Endothelial cell of umbilical vein (primary cell): ENCODE measurements around the gene IL34. TPM values are rescaled to one million over a fixed set of nuclear protein-coding genes. Genes with fewer than 3 reads are reported as not detected.
A peak's percentile ranks its signal among the peaks of the same experiment; 100 is the strongest.

ENCODE experiments used
- BruUV-seq: library from RNA; stranded (reverse); fragments of 400-500 nt; replicated peaks from 2 replicates; lab custom pipeline; 2021; lab: Mats Ljungman, UMichigan
- CTCF ChIA-PET: fragments of 300-600, 350-600 bp; sonication (Branson Sonifier 250); formaldehyde crosslinking; loops from one replicate; lab custom pipeline; 2021; ENCODE audit warnings: antibody characterized with exemption, inconsistent platforms; lab: Charles Lee
- POLR2A ChIA-PET: fragments of 300-600, 350-600 bp; sonication (Branson Sonifier 250); formaldehyde crosslinking; loops from one replicate; lab custom pipeline; 2021; ENCODE audit warnings: antibody characterized with exemption, inconsistent platforms; lab: Charles Lee
- DNase-seq: peaks from one replicate; pipeline ENCODE4 v3.0.0-alpha.2; 2011; ENCODE audit warnings: low read depth, low spot score
- FAIRE-seq: peaks from 2 replicates; lab custom pipeline; 2011; peaks lifted over from hg19 to GRCh38; lab: Jason Lieb, UNC
- H2AFZ ChIP-seq: 2 replicates; pipeline ENCODE4 v1.6.0; 2012; ENCODE audit warnings: low read depth, low read length, control low read depth, inconsistent platforms
- H3K27ac ChIP-seq: 2 replicates; pipeline ENCODE4 v1.5.1; 2011; ENCODE audit warnings: low read depth, mild to moderate bottlenecking, control low read depth, low read length, moderate library complexity; ENCODE audit not compliant: insufficient read depth
- H3K27me3 ChIP-seq, 2 experiments: 2 replicates each; pipeline versions ENCODE4 v1.6.0 to v1.6.1; 2011; ENCODE audit warnings: low read length in 2 of 2, mixed read lengths in 1 of 2; ENCODE audit not compliant: control insufficient read depth in 2 of 2, insufficient read depth in 2 of 2
- H3K36me3 ChIP-seq, 2 experiments: 2 replicates in 1 of 2; 3 replicates in 1 of 2; pipeline ENCODE4 v1.5.1; 2011; ENCODE audit warnings: low read length in 2 of 2, mild to moderate bottlenecking in 1 of 2, moderate library complexity in 1 of 2; ENCODE audit not compliant: control insufficient read depth in 2 of 2, insufficient read depth in 2 of 2; ENCODE audit errors: extremely low read depth in 1 of 2
- H3K4me1 ChIP-seq: 3 replicates; pipeline ENCODE4 v1.5.1; 2011; ENCODE audit warnings: mild to moderate bottlenecking, low read length; ENCODE audit not compliant: control insufficient read depth, insufficient read depth; ENCODE audit errors: extremely low read depth
- H3K4me2 ChIP-seq: 2 replicates; pipeline ENCODE4 v1.6.1; 2011; ENCODE audit warnings: low read length, control low read depth, mixed read lengths; ENCODE audit not compliant: insufficient read depth
- H3K4me3 ChIP-seq, 3 experiments: fragments of 200-600 bp in 1 of 3; sonication (generic), shearing (Covaris generic) in 1 of 3; replicated peaks in 1 of 3; 2 replicates each; pipeline ENCODE4 v1.5.1; 2011 to 2016; ENCODE audit warnings: control low read depth in 3 of 3, low read length in 3 of 3, mild to moderate bottlenecking in 2 of 3, inconsistent platforms in 1 of 3, low read depth in 1 of 3, moderate library complexity in 1 of 3; ENCODE audit not compliant: insufficient read depth in 1 of 3
- H3K79me2 ChIP-seq: 2 replicates; pipeline ENCODE4 v1.6.0; 2012; ENCODE audit warnings: low read length, inconsistent platforms; ENCODE audit not compliant: control insufficient read depth, insufficient read depth
- H3K9ac ChIP-seq: replicated peaks from 2 replicates; pipeline ENCODE3; 2011; ENCODE audit warnings: low read length, control low read depth; ENCODE audit not compliant: insufficient read depth; ENCODE audit errors: extremely low read depth
- H3K9me1 ChIP-seq: replicated peaks from 3 replicates; pipeline ENCODE4 v1.6.0; 2011; ENCODE audit warnings: mild to moderate bottlenecking, low read length; ENCODE audit not compliant: control insufficient read depth, insufficient read depth; ENCODE audit errors: extremely low read depth
- H3K9me3 ChIP-seq: replicated peaks from 2 replicates; pipeline ENCODE4 v1.5.1; 2012; ENCODE audit warnings: low read length, inconsistent platforms; ENCODE audit not compliant: control insufficient read depth, insufficient read depth
- H4K20me1 ChIP-seq: replicated peaks from 2 replicates; pipeline ENCODE3; 2011; ENCODE audit warnings: mild to moderate bottlenecking, low read length; ENCODE audit not compliant: control insufficient read depth, insufficient read depth; ENCODE audit errors: extremely low read depth
- EZH2 ChIP-seq: IDR thresholded peaks from 2 replicates; pipeline ENCODE4 v1.6.1; 2012; ENCODE audit warnings: borderline replicate concordance, low read depth, mild to moderate bottlenecking, moderate library complexity, low read length, inconsistent platforms; ENCODE audit not compliant: severe bottlenecking
- FOS ChIP-seq: IDR thresholded peaks from 2 replicates; pipeline ENCODE4 v1.6.1; 2011; ENCODE audit warnings: mild to moderate bottlenecking, low read length, moderate library complexity, borderline replicate concordance; ENCODE audit not compliant: insufficient read depth
- GATA2 ChIP-seq: IDR thresholded peaks from 2 replicates; pipeline ENCODE4 v1.7.0; 2011; ENCODE audit warnings: low read depth, mild to moderate bottlenecking, moderate library complexity, mixed read lengths, low read length; ENCODE audit not compliant: insufficient read length, insufficient read depth
- JUN ChIP-seq: IDR thresholded peaks from 2 replicates; pipeline ENCODE4 v1.6.1; 2011; ENCODE audit warnings: borderline replicate concordance, low read depth; ENCODE audit not compliant: insufficient read length, insufficient read depth
- MYC ChIP-seq: IDR thresholded peaks from one replicate; pipeline ENCODE4 v1.6.1; 2011; ENCODE audit warnings: mild to moderate bottlenecking, low read depth, low read length
- POLR2A ChIP-seq: IDR thresholded peaks from 2 replicates; pipeline ENCODE4 v1.6.1; 2012; ENCODE audit warnings: low read depth, mild to moderate bottlenecking, control low read depth, low read length
- POLR2AphosphoS5 ChIP-seq: IDR thresholded peaks from 2 replicates; pipeline ENCODE4 v1.6.1; 2012; ENCODE audit warnings: low read depth, mild to moderate bottlenecking, control low read depth, low read length, moderate library complexity; ENCODE audit not compliant: insufficient read depth
- dilution Hi-C: fragments of 300-500 bp; cut with MboI; formaldehyde crosslinking; loops from one replicate; pipeline ENCODE4 v1.15.0; 2019; ENCODE audit warnings: low sequenced_read_pairs; ENCODE audit not compliant: extremely low pct_ligation_motif_present
- intact Hi-C: fragments of 100-400 bp; cut with micrococcal nuclease; formaldehyde crosslinking; loops from one replicate; pipeline ENCODE4 v1.10.0; 2022
- polyA plus RNA-seq, 4 experiments: library from polyadenylated mRNA; depleted of rRNA in 3 of 4; stranded (reverse) in 3 of 4; unstranded in 1 of 4; fragments of >200 nt; gene quantifications; 2 replicates each; pipeline versions ENCODE4 v1.2.1 to v1.2.3, GENCODE V29; 2011 to 2012; ENCODE audit warnings: missing spikeins in 1 of 4
- total RNA-seq: library from RNA; stranded (reverse); gene quantifications from 2 replicates; pipeline ENCODE4 v1.2.3, GENCODE V29; 2021
- TF ChIP-seq, protein P1 (sequence below), 2 donors: IDR thresholded peaks; 1 replicate in 1 of 2; 2 replicates in 1 of 2; pipeline ENCODE4 v1.5.1; 2011; ENCODE audit warnings: low read length in 2 of 2, mild to moderate bottlenecking in 2 of 2, moderate library complexity in 2 of 2, control low read depth in 1 of 2, inconsistent platforms in 1 of 2, low read depth in 1 of 2; ENCODE audit not compliant: insufficient read depth in 1 of 2; ENCODE audit errors: extremely low read depth in 1 of 2
- TF ChIP-seq, protein P2 (sequence below): IDR thresholded peaks from 2 replicates; pipeline ENCODE4 v1.6.1; 2011; ENCODE audit not compliant: insufficient read depth, insufficient read length

IL34 gene
- total and polyA plus RNA-seq, 2 donors (not counting 3 experiments of a cell fraction or from before 2014, with no cell fraction given): 0.88 to 0.97 TPM

DNA sequence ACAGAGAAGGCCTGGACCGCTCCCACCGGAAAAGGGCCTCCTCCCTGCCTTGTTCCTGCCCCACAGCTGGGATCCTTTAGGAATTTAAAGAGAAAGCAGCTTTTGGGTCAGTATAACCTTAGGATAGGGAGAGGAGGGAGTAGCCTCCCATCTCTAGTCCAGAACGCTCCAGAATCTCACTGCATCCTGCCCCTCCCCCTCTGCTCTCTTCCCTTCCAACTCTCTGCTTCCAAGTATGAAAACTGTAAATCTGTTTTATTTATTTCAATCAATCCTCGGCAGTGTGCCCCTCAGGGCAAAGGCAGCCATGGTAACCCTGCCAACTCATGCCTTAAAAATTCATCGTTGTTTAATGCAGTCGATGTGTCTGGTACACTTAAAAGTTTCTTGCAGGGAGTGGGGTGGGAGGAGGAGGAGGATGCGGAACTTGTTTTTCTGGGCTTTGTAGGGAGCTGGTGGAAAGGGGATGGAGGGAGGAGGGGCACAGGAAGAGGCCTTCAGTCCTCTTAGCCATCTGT is 60.6 kb downstream of the IL34 start:
- DNase-seq: peak; percentile 76

More for the DNA sequence above, 60.6 kb downstream of the IL34 start:
- H3K79me2 ChIP-seq: no peaks in the 10 kb centered on the region
- no peak overlapping the region for H3K4me3 ChIP-seq
- peak overlapping the region; percentile 41 for H3K4me2 ChIP-seq
- peak overlapping the region; percentile 44 for H3K27ac ChIP-seq
- no peak for TF ChIP-seq JUN
- TF ChIP-seq, protein P1, sequence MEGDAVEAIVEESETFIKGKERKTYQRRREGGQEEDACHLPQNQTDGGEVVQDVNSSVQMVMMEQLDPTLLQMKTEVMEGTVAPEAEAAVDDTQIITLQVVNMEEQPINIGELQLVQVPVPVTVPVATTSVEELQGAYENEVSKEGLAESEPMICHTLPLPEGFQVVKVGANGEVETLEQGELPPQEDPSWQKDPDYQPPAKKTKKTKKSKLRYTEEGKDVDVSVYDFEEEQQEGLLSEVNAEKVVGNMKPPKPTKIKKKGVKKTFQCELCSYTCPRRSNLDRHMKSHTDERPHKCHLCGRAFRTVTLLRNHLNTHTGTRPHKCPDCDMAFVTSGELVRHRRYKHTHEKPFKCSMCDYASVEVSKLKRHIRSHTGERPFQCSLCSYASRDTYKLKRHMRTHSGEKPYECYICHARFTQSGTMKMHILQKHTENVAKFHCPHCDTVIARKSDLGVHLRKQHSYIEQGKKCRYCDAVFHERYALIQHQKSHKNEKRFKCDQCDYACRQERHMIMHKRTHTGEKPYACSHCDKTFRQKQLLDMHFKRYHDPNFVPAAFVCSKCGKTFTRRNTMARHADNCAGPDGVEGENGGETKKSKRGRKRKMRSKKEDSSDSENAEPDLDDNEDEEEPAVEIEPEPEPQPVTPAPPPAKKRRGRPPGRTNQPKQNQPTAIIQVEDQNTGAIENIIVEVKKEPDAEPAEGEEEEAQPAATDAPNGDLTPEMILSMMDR (IDR thresholded peaks at IDR 0.05; ENCODE audit: extremely low read depth in 1 of 2, insufficient read depth in 1 of 2, low read depth in 1 of 2, low read length in 2 of 2): no peak
- TF ChIP-seq POLR2A: no peak
- TF ChIP-seq MYC: no peak
- TF ChIP-seq EZH2: no peak
- no peak for TF ChIP-seq POLR2AphosphoS5
- no peak for TF ChIP-seq FOS
- TF ChIP-seq, protein P2, sequence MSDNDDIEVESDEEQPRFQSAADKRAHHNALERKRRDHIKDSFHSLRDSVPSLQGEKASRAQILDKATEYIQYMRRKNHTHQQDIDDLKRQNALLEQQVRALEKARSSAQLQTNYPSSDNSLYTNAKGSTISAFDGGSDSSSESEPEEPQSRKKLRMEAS: no peak
- no peak for TF ChIP-seq GATA2
- FAIRE-seq: peak; percentile 75
- H3K9ac ChIP-seq: peak overlapping the region; percentile 26
- peak overlapping the region; percentile 24 for H2AFZ ChIP-seq
- ChIA-PET POLR2A (no interaction called here), CTCF (interaction anchor here (0.7 to 1.5 kb wide), 4 partner anchors 12 to 64 kb away, joined by 3 to 8 read pairs (median 4); no protein-coding TSS in a partner anchor)
- dilution Hi-C loops (no loop called here), intact Hi-C loops (loop anchor here (2.0 kb wide), 1 partner anchor 18 kb away; no protein-coding TSS in a partner anchor)
- H3K27me3 ChIP-seq: no peaks in the 10 kb centered on the region
- H4K20me1 ChIP-seq: no peaks in the 10 kb centered on the region
- no peaks in the 10 kb centered on the region for H3K9me1 ChIP-seq
- no peaks in the 10 kb centered on the region for H3K36me3 ChIP-seq
- no peaks in the 10 kb centered on the region for H3K9me3 ChIP-seq
- BruUV-seq: no TSS peak
- peaks cover 38% of the 10 kb centered on the region for H3K4me1 ChIP-seq
